Subcutaneous abdominal adipose tissue (tissue), 5 donors: ENCODE results near the gene TBKBP1.
"Not testable (repeated sequence)": the region's sequence is repeated elsewhere in the genome, so short reads cannot be mapped to it uniquely, and the experiment has no call there.

ENCODE experiments used
- H3K27ac ChIP-seq: one replicate; pipeline ENCODE4 v1.7.0; 2013; ENCODE audit warnings: low read depth, mild to moderate bottlenecking, inconsistent platforms, low read length, moderate library complexity
- H3K27me3 ChIP-seq, 5 donors: one replicate each; pipeline ENCODE4 v1.7.0; 2013; ENCODE audit warnings: low read length in 5 of 5, inconsistent platforms in 1 of 5; ENCODE audit not compliant: control insufficient read depth in 5 of 5, insufficient read depth in 4 of 5
- H3K36me3 ChIP-seq, 5 donors: one replicate each; pipeline ENCODE4 v1.7.0; 2013; ENCODE audit warnings: low read length in 5 of 5; ENCODE audit not compliant: control insufficient read depth in 5 of 5, insufficient read depth in 5 of 5
- H3K4me1 ChIP-seq, 5 donors: one replicate each; pipeline ENCODE4 v1.7.0; 2013; ENCODE audit warnings: low read length in 5 of 5, mild to moderate bottlenecking in 3 of 5, moderate library complexity in 1 of 5; ENCODE audit not compliant: control insufficient read depth in 5 of 5, insufficient read depth in 5 of 5
- H3K4me3 ChIP-seq, 5 donors: one replicate each; pipeline ENCODE4 v1.7.0; 2013; ENCODE audit warnings: low read length in 5 of 5, low read depth in 1 of 5
- H3K9ac ChIP-seq, 5 donors: one replicate each; pipeline ENCODE4 v1.7.0; 2013; ENCODE audit warnings: low read length in 5 of 5, mild to moderate bottlenecking in 4 of 5, moderate library complexity in 3 of 5
- H3K9me3 ChIP-seq, 5 donors: one replicate each; pipeline ENCODE4 v1.7.0; 2013; ENCODE audit warnings: low read length in 5 of 5; ENCODE audit not compliant: control insufficient read depth in 5 of 5
- donor health status: healthy.
- donor health status: healthy.
- donor health status: healthy.
- donor health status: healthy.
- donor health status: healthy.

TBKBP1 gene

GRCh38 chr17:47738178-47738577 is 44.2 kb downstream of the TBKBP1 start:
- no peak overlapping the region for H3K27ac ChIP-seq

DNA sequence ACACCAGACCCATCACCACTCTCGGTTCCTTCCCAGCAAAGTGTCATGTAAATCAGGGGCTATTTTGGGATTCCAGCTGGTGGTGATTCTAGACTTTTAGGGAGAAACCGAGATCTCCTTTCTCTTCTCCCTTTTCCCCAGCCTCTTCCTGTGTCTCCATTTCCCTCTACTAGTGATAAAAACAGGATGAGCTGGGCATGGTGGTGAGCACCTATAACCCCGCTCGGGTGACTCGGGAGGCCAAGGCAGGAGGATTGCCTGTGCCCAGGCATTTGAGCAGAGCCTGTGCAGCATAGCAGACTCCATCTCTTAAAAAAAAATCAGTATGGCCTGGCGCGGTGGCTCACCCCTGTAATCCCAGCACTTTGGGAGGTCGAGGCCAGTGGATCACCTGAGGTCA is 45.2 kb downstream of the TBKBP1 start:
- Histone ChIP-seq H3K27ac (no peak overlapping the region), H3K9ac (no peak overlapping the region), H3K36me3 (no peaks in the 10 kb centered on the region), H3K4me3 (no peak overlapping the region), H3K27me3 (peaks cover 12 to 32% (median 24%) of the 10 kb centered on the region in 5 donors), H3K4me1 (peaks cover 0 to under 1% (median 0%) of the 10 kb centered on the region in 5 donors), H3K9me3 (no peaks in the 10 kb centered on the region)

More at GRCh38 chr17:47738178-47738577, 44.2 kb downstream of the TBKBP1 start:
- Histone ChIP-seq H3K9ac (no peak overlapping the region), H3K9me3 (no peaks in the 10 kb centered on the region), H3K36me3 (no peaks in the 10 kb centered on the region), H3K4me1 (peaks cover 0 to 10% (median 8%) of the 10 kb centered on the region in 5 donors), H3K4me3 (no peak overlapping the region), H3K27me3 (peaks cover 13 to 34% (median 22%) of the 10 kb centered on the region in 5 donors)

GRCh38 chr17:47739945-47740344 is 46.0 kb downstream of the TBKBP1 start:
- not testable (repeated sequence) for H3K27ac ChIP-seq, H3K36me3 ChIP-seq, H3K4me1 ChIP-seq, H3K9me3 ChIP-seq, H3K4me3 ChIP-seq, H3K9ac ChIP-seq
- H3K27me3 ChIP-seq = peaks cover 18 to 32% (median 24%) of the 10 kb centered on the region in 5 donors

- no peaks in the 10 kb centered on the region for H3K9me3 ChIP-seq
- H3K36me3 ChIP-seq = no peaks in the 10 kb centered on the region
- H3K4me1 ChIP-seq = no peaks in the 10 kb centered on the region
- peaks cover 19 to 37% (median 32%) of the 10 kb centered on the region in 5 donors for H3K27me3 ChIP-seq
- no peak overlapping the region for H3K4me3 ChIP-seq
- no peak overlapping the region for H3K27ac ChIP-seq
- no peak overlapping the region for H3K9ac ChIP-seq
Measured at GRCh38 chr17:47741109-47741792, 47.3 kb downstream of the TBKBP1 start.

GRCh38 chr17:47741793-47742145 is 47.8 kb downstream of the TBKBP1 start:
- Histone ChIP-seq H3K4me1 (no peaks in the 10 kb centered on the region), H3K27me3 (peaks cover 19 to 40% (median 32%) of the 10 kb centered on the region in 5 donors), H3K4me3 (no peak overlapping the region), H3K9ac (no peak overlapping the region), H3K36me3 (no peaks in the 10 kb centered on the region), H3K9me3 (no peaks in the 10 kb centered on the region), H3K27ac (no peak overlapping the region)

DNA sequence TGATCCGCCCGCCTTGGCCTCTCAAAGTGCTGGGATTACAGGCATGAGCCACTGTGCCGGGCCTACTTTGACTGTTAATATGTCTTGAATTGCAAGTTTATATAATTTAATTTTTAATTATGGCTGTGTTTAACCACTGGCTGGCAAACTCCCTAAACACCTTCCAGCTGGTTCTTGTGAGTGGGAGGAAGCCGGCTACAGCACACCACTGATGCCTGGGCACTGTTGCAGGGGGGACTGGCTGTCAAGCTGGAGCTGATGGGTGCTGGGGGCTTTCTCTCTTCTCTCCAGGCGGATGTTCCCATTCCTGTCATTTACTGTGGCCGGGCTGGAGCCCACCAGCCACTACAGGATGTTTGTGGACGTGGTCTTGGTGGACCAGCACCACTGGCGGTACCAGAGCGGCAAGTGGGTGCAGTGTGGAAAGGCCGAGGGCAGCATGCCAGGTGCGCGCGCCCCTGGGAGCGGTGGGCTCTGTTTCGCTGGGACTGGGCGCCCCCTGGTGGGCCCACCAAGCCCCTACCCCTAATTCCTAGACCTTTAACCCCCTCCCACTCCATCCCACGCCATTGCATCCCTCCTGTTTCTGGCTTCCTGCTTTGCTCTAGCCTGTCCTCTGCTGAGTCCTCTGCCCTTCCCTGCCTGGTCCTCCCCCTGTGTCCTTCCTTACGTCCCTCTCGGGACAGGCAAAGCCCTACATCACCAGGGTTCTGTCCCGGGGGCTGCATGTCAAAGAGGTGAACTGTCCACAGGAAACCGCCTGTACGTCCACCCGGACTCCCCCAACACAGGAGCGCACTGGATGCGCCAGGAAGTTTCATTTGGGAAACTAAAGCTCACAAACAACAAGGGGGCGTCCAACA is 48.6 kb downstream of the TBKBP1 start:
- no peak overlapping the region for H3K4me3 ChIP-seq
- no peaks in the 10 kb centered on the region for H3K9me3 ChIP-seq
- no peak overlapping the region for H3K9ac ChIP-seq
- peaks cover 19 to 40% (median 32%) of the 10 kb centered on the region in 5 donors for H3K27me3 ChIP-seq
- H3K27ac ChIP-seq = no peak overlapping the region
- no peaks in the 10 kb centered on the region for H3K4me1 ChIP-seq
- H3K36me3 ChIP-seq = no peaks in the 10 kb centered on the region

DNA sequence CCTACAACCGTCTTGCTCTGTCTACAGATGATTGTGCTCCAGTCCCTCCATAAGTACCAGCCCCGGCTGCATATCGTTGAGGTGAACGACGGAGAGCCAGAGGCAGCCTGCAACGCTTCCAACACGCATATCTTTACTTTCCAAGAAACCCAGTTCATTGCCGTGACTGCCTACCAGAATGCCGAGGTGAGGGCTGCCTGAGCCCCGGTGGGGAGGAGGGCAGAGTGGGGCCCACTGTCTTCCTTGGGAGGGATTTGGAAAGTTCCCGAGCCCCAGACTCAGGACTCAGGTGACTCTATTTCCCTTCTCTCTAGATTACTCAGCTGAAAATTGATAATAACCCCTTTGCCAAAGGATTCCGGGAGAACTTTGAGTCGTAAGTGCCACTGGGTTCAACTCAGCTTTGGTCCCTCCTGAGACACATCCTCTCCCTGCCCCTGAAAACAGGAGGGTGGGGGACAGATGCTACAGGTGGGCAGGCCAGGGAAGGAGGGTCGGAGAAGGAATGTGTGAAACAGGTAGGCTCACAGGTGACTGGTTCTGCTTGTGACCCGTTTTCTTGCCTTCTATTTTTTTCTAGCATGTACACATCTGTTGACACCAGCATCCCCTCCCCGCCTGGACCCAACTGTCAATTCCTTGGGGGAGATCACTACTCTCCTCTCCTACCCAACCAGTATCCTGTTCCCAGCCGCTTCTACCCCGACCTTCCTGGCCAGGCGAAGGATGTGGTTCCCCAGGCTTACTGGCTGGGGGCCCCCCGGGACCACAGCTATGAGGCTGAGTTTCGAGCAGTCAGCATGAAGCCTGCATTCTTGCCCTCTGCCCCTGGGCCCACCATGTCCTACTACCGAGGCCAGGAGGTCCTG is 50.4 kb downstream of the TBKBP1 start:
- Histone ChIP-seq H3K9ac (no peak overlapping the region), H3K4me1 (no peaks in the 10 kb centered on the region), H3K9me3 (no peaks in the 10 kb centered on the region), H3K27me3 (peaks cover 19 to 40% (median 32%) of the 10 kb centered on the region in 5 donors), H3K27ac (no peak overlapping the region), H3K36me3 (no peaks in the 10 kb centered on the region), H3K4me3 (no peak overlapping the region)

DNA sequence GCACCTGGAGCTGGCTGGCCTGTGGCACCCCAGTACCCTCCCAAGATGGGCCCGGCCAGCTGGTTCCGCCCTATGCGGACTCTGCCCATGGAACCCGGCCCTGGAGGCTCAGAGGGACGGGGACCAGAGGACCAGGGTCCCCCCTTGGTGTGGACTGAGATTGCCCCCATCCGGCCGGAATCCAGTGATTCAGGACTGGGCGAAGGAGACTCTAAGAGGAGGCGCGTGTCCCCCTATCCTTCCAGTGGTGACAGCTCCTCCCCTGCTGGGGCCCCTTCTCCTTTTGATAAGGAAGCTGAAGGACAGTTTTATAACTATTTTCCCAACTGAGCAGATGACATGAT is 51.0 kb downstream of the TBKBP1 start:
- no peaks in the 10 kb centered on the region for H3K36me3 ChIP-seq
- peaks cover 19 to 40% (median 32%) of the 10 kb centered on the region in 5 donors for H3K27me3 ChIP-seq
- H3K4me1 ChIP-seq = no peaks in the 10 kb centered on the region
- no peak overlapping the region for H3K4me3 ChIP-seq
- no peak overlapping the region for H3K27ac ChIP-seq
- no peaks in the 10 kb centered on the region for H3K9me3 ChIP-seq
- no peak overlapping the region for H3K9ac ChIP-seq

DNA sequence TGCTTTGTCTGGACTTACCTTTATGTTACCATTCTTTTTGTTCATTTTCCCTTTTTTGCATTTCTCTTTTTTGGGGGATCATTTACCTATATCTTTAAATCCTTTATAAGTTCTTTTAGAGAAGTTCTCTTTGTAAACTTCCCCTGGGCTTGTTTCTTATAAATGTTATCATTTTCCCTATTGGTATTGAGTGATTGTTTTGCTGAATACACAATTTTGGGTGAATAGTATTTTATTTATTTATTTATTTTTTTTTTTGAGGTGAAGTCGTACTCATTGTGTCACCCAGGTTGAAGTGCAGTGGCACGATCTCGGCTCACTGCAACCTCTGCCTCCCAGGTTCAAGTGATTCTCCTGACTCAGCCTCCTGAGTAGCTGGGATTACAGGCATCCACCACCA is 57.5 kb downstream of the TBKBP1 start:
- H3K9ac ChIP-seq = no peak overlapping the region
- peaks cover 0 to 6% (median 2%) of the 10 kb centered on the region in 5 donors for H3K9me3 ChIP-seq
- peaks cover 0 to 2% (median 0%) of the 10 kb centered on the region in 5 donors for H3K27me3 ChIP-seq
- no peaks in the 10 kb centered on the region for H3K4me1 ChIP-seq
- H3K27ac ChIP-seq = no peak overlapping the region
- no peak overlapping the region for H3K4me3 ChIP-seq
- H3K36me3 ChIP-seq = no peaks in the 10 kb centered on the region
